Measurements from ENCODE around the gene ITIH4. TPM values are rescaled to one million over a fixed set of nuclear protein-coding genes. Genes with fewer than 3 reads are reported as not detected.

The ITIH4 gene
- polyA plus RNA-seq, 3 donors: 0.59 to 47.7 TPM; not detected in 1

DNA sequence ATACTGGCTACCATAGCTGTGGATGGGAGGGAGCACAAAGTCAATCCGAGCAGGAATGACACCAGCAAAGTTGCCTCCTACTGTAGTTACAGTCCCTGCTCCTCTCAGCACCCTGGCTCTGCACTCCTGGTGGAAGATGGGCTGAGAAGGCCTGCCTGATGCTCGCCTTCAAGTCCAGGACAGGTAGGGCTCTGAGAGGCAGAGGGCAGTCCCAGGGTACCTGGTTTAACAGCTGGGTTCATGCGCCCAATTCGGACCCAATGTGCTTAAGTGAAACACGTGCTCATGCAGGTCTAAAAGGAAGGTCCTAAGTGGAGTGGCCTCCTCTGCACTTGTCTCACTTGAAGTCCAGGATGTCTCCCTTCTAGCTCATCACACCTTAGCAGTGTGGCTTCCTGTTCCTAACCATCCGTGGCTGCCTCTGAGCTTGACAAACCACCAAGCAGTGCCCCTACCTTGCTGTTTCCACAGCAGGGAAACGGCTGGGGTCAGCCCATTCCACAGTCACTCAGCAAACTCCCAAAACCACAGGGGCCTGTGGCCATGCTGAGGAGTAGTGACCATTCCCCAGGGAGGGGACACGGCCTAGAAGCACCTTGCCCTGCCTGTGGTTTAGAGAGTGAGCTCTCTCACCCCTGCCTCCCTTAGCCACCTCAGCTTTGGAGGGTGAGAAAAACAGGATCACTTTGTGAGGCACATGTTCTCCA lies 8.2 kb upstream of the ITIH4 start:
- TF ChIP-seq, protein P1, sequence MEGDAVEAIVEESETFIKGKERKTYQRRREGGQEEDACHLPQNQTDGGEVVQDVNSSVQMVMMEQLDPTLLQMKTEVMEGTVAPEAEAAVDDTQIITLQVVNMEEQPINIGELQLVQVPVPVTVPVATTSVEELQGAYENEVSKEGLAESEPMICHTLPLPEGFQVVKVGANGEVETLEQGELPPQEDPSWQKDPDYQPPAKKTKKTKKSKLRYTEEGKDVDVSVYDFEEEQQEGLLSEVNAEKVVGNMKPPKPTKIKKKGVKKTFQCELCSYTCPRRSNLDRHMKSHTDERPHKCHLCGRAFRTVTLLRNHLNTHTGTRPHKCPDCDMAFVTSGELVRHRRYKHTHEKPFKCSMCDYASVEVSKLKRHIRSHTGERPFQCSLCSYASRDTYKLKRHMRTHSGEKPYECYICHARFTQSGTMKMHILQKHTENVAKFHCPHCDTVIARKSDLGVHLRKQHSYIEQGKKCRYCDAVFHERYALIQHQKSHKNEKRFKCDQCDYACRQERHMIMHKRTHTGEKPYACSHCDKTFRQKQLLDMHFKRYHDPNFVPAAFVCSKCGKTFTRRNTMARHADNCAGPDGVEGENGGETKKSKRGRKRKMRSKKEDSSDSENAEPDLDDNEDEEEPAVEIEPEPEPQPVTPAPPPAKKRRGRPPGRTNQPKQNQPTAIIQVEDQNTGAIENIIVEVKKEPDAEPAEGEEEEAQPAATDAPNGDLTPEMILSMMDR (IDR thresholded peaks at IDR 0.05): no peak
- H3K27ac Mint-ChIP-seq: no peak overlapping the region
- H2AFZ ChIP-seq (ENCODE audit: insufficient read depth, low read depth, low read length, poor library complexity, severe bottlenecking): no peak overlapping the region
- H3K36me3 ChIP-seq (replicated peaks in 1 of 2; ENCODE audit: control insufficient read depth in 1 of 2, insufficient read depth in 2 of 2, low read length in 2 of 2): peaks cover 63 to 98% of the 10 kb centered on the region in 2 donors
- H3K27me3 ChIP-seq (ENCODE audit: control insufficient read depth in 2 of 2, insufficient read depth in 2 of 2, low read length in 2 of 2): no peaks in the 10 kb centered on the region
- H3K9ac ChIP-seq (ENCODE audit: insufficient read depth, low read length, poor library complexity, severe bottlenecking): no peak overlapping the region
- peaks cover 15 to 16% of the 10 kb centered on the region in 2 donors for H3K4me1 ChIP-seq (ENCODE audit: control insufficient read depth in 1 of 2, insufficient read depth in 2 of 2, low read length in 2 of 2)
- intact Hi-C loops (cut with micrococcal nuclease): no loop called here
- no peak for DNase-seq
- H3K4me2 ChIP-seq (replicated peaks; ENCODE audit: extremely low read depth, low read length, poor library complexity, severe bottlenecking): no peak overlapping the region
- H3K4me1 Mint-ChIP-seq: peaks cover 13% of the 10 kb centered on the region
- no peaks in the 10 kb centered on the region for H3K79me2 ChIP-seq (ENCODE audit: insufficient read depth, low read length)
- no peak overlapping the region for H3K4me3 ChIP-seq (replicated peaks in 1 of 3; ENCODE audit: low read depth in 2 of 3, low read length in 3 of 3)
- 94% methylated on average over 6 of the region's 8 CpGs for WGBS (ENCODE audit: insufficient coverage)
- H3K9me3 Mint-ChIP-seq: peaks cover 0 to 2% (median 0%) of the 10 kb centered on the region in 7 donors
- H3K36me3 Mint-ChIP-seq: peaks cover 75 to 88% of the 10 kb centered on the region in 2 donors
- no peak overlapping the region for H3K27ac ChIP-seq (ENCODE audit: low read depth in 1 of 2, low read length in 2 of 2)
- peaks cover 0 to 2% (median 0%) of the 10 kb centered on the region in 3 donors for H3K27me3 Mint-ChIP-seq (ENCODE audit: low read depth in 3 of 3)
- no peak overlapping the region for H3K4me3 Mint-ChIP-seq
- no peaks in the 10 kb centered on the region for H3K9me3 ChIP-seq (replicated peaks in 1 of 2; ENCODE audit: control insufficient read depth in 1 of 2, insufficient read depth in 1 of 2, low read length in 2 of 2)
- no peaks in the 10 kb centered on the region for H4K20me1 ChIP-seq (ENCODE audit: insufficient read depth, low read length)

DNA sequence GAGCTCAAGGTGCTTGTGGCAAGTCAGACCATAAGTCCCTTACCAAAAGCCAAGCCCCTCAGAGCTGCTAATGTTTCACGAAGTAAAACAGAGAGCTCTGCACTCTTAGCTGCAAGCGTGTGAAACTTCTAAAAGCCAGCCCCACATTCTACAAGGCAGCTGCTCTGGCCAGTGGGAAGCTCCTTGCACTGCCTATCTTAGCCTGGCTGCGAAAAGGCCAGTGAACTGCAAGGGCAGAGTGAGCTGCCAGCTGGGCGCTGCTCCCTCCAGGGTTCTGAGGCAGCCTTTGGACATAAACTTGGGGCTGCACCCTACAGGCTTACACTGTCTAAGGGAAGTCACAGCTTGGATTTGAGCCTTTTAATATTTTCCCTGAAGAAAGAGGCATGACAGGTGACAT lies 6.5 kb upstream of the ITIH4 start:
- no peaks in the 10 kb centered on the region for H3K27me3 ChIP-seq (ENCODE audit: control insufficient read depth in 2 of 2, insufficient read depth in 2 of 2, low read length in 2 of 2)
- Mint-ChIP-seq H3K4me3 (no peak overlapping the region), H3K4me1 (no peaks in the 10 kb centered on the region), H3K27ac (peak overlapping the region in 2 of 7 donors; percentile 7 to 21), H3K27me3 (ENCODE audit: low read depth in 3 of 3) (peaks cover 0 to 2% (median under 1%) of the 10 kb centered on the region in 3 donors), H3K9me3 (peaks cover 0 to 2% (median 0%) of the 10 kb centered on the region in 7 donors), H3K36me3 (peaks cover 64 to 77% of the 10 kb centered on the region in 2 donors)
- H3K9ac ChIP-seq (ENCODE audit: insufficient read depth, low read length, poor library complexity, severe bottlenecking): no peak overlapping the region
- no peak for DNase-seq
- no peaks in the 10 kb centered on the region for H4K20me1 ChIP-seq (ENCODE audit: insufficient read depth, low read length)
- no peaks in the 10 kb centered on the region for H3K9me3 ChIP-seq (replicated peaks in 1 of 2; ENCODE audit: control insufficient read depth in 1 of 2, insufficient read depth in 1 of 2, low read length in 2 of 2)
- no peak overlapping the region for H3K27ac ChIP-seq (ENCODE audit: low read depth in 1 of 2, low read length in 2 of 2)
- no peaks in the 10 kb centered on the region for H3K79me2 ChIP-seq (ENCODE audit: insufficient read depth, low read length)
- no peak overlapping the region for H3K4me2 ChIP-seq (replicated peaks; ENCODE audit: extremely low read depth, low read length, poor library complexity, severe bottlenecking)
- H2AFZ ChIP-seq (ENCODE audit: insufficient read depth, low read depth, low read length, poor library complexity, severe bottlenecking): no peak overlapping the region
- 94% methylated on average over 4 of the region's 4 CpGs for WGBS (ENCODE audit: insufficient coverage)
- no peaks in the 10 kb centered on the region for H3K4me1 ChIP-seq (ENCODE audit: control insufficient read depth in 1 of 2, insufficient read depth in 2 of 2, low read length in 2 of 2)
- peaks cover 58 to 92% of the 10 kb centered on the region in 2 donors for H3K36me3 ChIP-seq (replicated peaks in 1 of 2; ENCODE audit: control insufficient read depth in 1 of 2, insufficient read depth in 2 of 2, low read length in 2 of 2)
- intact Hi-C loops (cut with micrococcal nuclease): no loop called here
- TF ChIP-seq, protein P1 (IDR thresholded peaks at IDR 0.05): no peak
- no peak overlapping the region for H3K4me3 ChIP-seq (replicated peaks in 1 of 3; ENCODE audit: low read depth in 2 of 3, low read length in 3 of 3)
